ENCODE results near the gene CRK.
"Not testable (repeated sequence)": the region's sequence is repeated elsewhere in the genome, so short reads cannot be mapped to it uniquely, and the experiment has no call there.

CRK gene

GRCh38 chr17:1452836-1453235 lies 3.2 kb downstream of the CRK start:
- H3K4me3 ChIP-seq (ENCODE audit: low read depth, low read length) = no peak overlapping the region
- DNase-seq (ENCODE audit: low read depth) = no peak
- TF ChIP-seq CTCF (conservative IDR thresholded peaks at IDR 0.05; ENCODE audit: low read depth, low read length) = no peak

- DNase-seq (ENCODE audit: low read depth); H3K4me3 ChIP-seq (ENCODE audit: low read depth, low read length): not testable (repeated sequence)
These were observed 5.8 kb downstream of the CRK start for GRCh38 chr17:1450261-1450660.

- TF ChIP-seq CTCF (conservative IDR thresholded peaks at IDR 0.05; ENCODE audit: low read depth, low read length) = no peak
- H3K4me3 ChIP-seq (ENCODE audit: low read depth, low read length) = no peak overlapping the region
- DNase-seq (ENCODE audit: low read depth) = no peak
These were observed 6.5 kb downstream of the CRK start for GRCh38 chr17:1449412-1449967.

GRCh38 chr17:1447052-1447451 lies 9.0 kb downstream of the CRK start:
- H3K4me3 ChIP-seq (ENCODE audit: low read depth, low read length) = no peak overlapping the region
- no peak for DNase-seq (ENCODE audit: low read depth)
- TF ChIP-seq CTCF (conservative IDR thresholded peaks at IDR 0.05; ENCODE audit: low read depth, low read length) = no peak

- no peak overlapping the region for H3K4me3 ChIP-seq (ENCODE audit: low read depth, low read length)
- no peak for DNase-seq (ENCODE audit: low read depth)
- TF ChIP-seq CTCF (conservative IDR thresholded peaks at IDR 0.05; ENCODE audit: low read depth, low read length) = no peak
These were observed 9.8 kb downstream of the CRK start for GRCh38 chr17:1446201-1446600.

- DNase-seq (ENCODE audit: low read depth); H3K4me3 ChIP-seq (ENCODE audit: low read depth, low read length): not testable (repeated sequence)
These were observed 10.3 kb downstream of the CRK start for GRCh38 chr17:1445695-1446094.

GRCh38 chr17:1442721-1443120 lies 13.3 kb downstream of the CRK start:
- H3K4me3 ChIP-seq (ENCODE audit: low read depth, low read length); DNase-seq (ENCODE audit: low read depth): not testable (repeated sequence)

- no peak for DNase-seq (ENCODE audit: low read depth)
- H3K4me3 ChIP-seq (ENCODE audit: low read depth, low read length) = no peak overlapping the region
- TF ChIP-seq CTCF (conservative IDR thresholded peaks at IDR 0.05; ENCODE audit: low read depth, low read length) = no peak
These were observed 13.8 kb downstream of the CRK start for GRCh38 chr17:1442187-1442586.

- TF ChIP-seq CTCF (conservative IDR thresholded peaks at IDR 0.05; ENCODE audit: low read depth, low read length) = no peak
- H3K4me3 ChIP-seq (ENCODE audit: low read depth, low read length) = no peak overlapping the region
- no peak for DNase-seq (ENCODE audit: low read depth)
These were observed 15.1 kb downstream of the CRK start for GRCh38 chr17:1440921-1441320.

Measured in choroid plexus epithelial cell (primary cell).